T-cell (primary cell): ENCODE measurements around the gene RBCK1. TPM values are rescaled to one million over a fixed set of nuclear protein-coding genes. Genes with fewer than 3 reads are reported as not detected.

Experiments
- ATAC-seq, 4 experiments: fragments of 200-7000 bp in 3 of 4; fragments of 150-1000 bp in 1 of 4; cut with Tn5 transposase; replicated peaks in 1 of 4; 1 replicate in 3 of 4; 2 replicates in 1 of 4; pipeline ENCODE4 v1.10.0; 2021; ENCODE audit warnings: moderate library complexity in 3 of 4, mild to moderate bottlenecking in 2 of 4, moderate number of reproducible peaks in 1 of 4
- CTCF ChIA-PET, 2 donors: fragments of 300-600 bp; sonication (Branson Sonifier 250); formaldehyde crosslinking; loops; one replicate each; lab custom pipeline; 2022; ENCODE audit warnings: antibody characterized with exemption in 2 of 2; lab: Charles Lee
- POLR2A ChIA-PET, 2 donors: fragments of 300-600 bp; sonication (Branson Sonifier 250); formaldehyde crosslinking; loops; one replicate each; lab custom pipeline; 2022; ENCODE audit warnings: antibody characterized with exemption in 2 of 2; lab: Charles Lee
- DNase-seq, 35 experiments: peaks; one replicate each; pipeline versions ENCODE4 v3.0.0 to v3.0.0-alpha.2; 2013 to 2023
- H3K27ac ChIP-seq: one replicate; pipeline ENCODE4 v1.5.1; 2013; ENCODE audit warnings: low read length
- H3K27me3 ChIP-seq, 2 experiments: replicated peaks in 1 of 2; 1 replicate in 1 of 2; 2 replicates in 1 of 2; pipeline versions ENCODE4 v1.6.1 to v1.7.0; 2013; ENCODE audit warnings: low read length in 1 of 2, mixed read lengths in 1 of 2; ENCODE audit not compliant: control insufficient read depth in 2 of 2, insufficient read depth in 2 of 2; ENCODE audit errors: extremely low read depth in 1 of 2
- H3K36me3 ChIP-seq, 2 donors: 1 replicate in 1 of 2; 2 replicates in 1 of 2; pipeline versions ENCODE4 v1.6.1 to v1.7.0; 2013; ENCODE audit warnings: low read length in 1 of 2; ENCODE audit not compliant: control insufficient read depth in 2 of 2, insufficient read depth in 1 of 2; ENCODE audit errors: extremely low read depth in 1 of 2
- H3K4me1 ChIP-seq, 2 experiments: 1 replicate in 1 of 2; 2 replicates in 1 of 2; pipeline versions ENCODE4 v1.6.1 to v1.7.0; 2013; ENCODE audit warnings: low read length in 2 of 2, mixed read lengths in 1 of 2; ENCODE audit not compliant: insufficient read depth in 2 of 2, control insufficient read depth in 1 of 2; ENCODE audit errors: extremely low read depth in 1 of 2
- H3K4me3 ChIP-seq, 2 donors: 1 replicate in 1 of 2; 2 replicates in 1 of 2; pipeline versions ENCODE4 v1.5.1 to v1.7.0; 2013; ENCODE audit warnings: mild to moderate bottlenecking in 2 of 2, low read length in 1 of 2, moderate library complexity in 1 of 2; ENCODE audit not compliant: control insufficient read depth in 1 of 2; ENCODE audit errors: extremely low read depth in 1 of 2
- H3K9me3 ChIP-seq: 2 replicates; pipeline ENCODE4 v1.7.0; 2013
- H3K27ac Mint-ChIP-seq, 2 donors: one replicate each; pipeline ENCODE4 v1.8.0; 2020 to 2021; ENCODE audit warnings: mild to moderate bottlenecking in 2 of 2, mixed read lengths in 2 of 2
- H3K27me3 Mint-ChIP-seq, 2 donors: one replicate each; pipeline ENCODE4 v1.8.0; 2021 to 2022; ENCODE audit warnings: mixed read lengths in 2 of 2
- H3K36me3 Mint-ChIP-seq: one replicate; pipeline ENCODE4 v1.8.0; 2021; ENCODE audit warnings: mixed read lengths
- H3K4me1 Mint-ChIP-seq, 3 donors: one replicate each; pipeline ENCODE4 v1.8.0; 2020 to 2022; ENCODE audit warnings: mixed read lengths in 3 of 3, mild to moderate bottlenecking in 1 of 3
- H3K4me3 Mint-ChIP-seq, 3 donors: one replicate each; pipeline ENCODE4 v1.8.0; 2020 to 2022; ENCODE audit warnings: mild to moderate bottlenecking in 3 of 3, mixed read lengths in 3 of 3, moderate library complexity in 3 of 3
- H3K9me3 Mint-ChIP-seq, 3 donors: one replicate each; pipeline ENCODE4 v1.8.0; 2020 to 2022; ENCODE audit warnings: mixed read lengths in 3 of 3
- WGBS: methylation state at CpG from one replicate; pipeline ENCODE4 v1.1.5; 2013; ENCODE audit warnings: missing lambda C conversion rate; ENCODE audit not compliant: insufficient coverage; 5-methylcytosine and 5-hydroxymethylcytosine counted together
- total RNA-seq, 35 experiments: library from RNA in 6 of 35; stranded (reverse) in 6 of 35; fragments of 120-200 nt in 1 of 35; gene quantifications; one replicate each; pipeline versions ENCODE4 v1.2.1 to v1.2.4 and lab custom pipeline; 2013 to 2026

The RBCK1 gene
- total RNA-seq, 5 donors from 2014 or later (not counting 1 experiment from before 2014, with no cell fraction given): 87.0 to 110 (median 105) TPM

DNA sequence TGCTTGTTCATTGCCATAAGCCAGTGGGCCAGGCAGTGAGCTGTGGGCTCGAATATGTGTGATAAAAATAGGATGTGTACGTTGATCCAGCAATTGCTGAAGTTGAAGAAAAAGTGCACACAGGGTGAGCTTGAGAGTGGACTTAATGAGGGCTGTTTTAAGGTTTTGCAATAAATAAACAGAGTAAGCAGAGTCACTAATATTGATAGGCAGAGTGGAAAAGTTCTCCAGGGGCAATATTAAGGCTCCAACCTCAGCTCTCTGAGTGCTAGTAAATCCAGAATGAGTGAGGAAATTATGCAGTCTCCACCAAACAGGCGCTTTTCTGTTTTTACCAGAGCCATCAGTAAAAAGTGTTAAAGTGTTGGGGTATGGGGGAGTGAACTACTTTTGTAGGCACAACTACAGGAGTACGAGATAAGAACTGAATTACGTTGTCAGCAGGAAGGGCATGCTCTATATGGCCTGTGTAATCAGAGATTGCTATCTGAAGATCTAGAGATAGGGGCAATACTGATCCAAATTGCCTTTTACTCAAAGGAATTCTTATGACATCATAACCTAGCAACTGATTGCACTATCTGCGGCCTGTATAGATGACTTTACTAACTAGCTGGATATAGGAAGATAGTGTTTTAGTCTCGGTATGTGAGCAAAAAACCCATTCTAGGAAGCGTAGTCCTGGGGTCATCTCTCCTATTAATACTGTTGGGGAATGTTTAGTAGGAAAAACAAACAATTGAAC lies 61.8 kb downstream of the RBCK1 start:
- WGBS: 60% methylated on average over 4 of the region's 8 CpGs

DNA sequence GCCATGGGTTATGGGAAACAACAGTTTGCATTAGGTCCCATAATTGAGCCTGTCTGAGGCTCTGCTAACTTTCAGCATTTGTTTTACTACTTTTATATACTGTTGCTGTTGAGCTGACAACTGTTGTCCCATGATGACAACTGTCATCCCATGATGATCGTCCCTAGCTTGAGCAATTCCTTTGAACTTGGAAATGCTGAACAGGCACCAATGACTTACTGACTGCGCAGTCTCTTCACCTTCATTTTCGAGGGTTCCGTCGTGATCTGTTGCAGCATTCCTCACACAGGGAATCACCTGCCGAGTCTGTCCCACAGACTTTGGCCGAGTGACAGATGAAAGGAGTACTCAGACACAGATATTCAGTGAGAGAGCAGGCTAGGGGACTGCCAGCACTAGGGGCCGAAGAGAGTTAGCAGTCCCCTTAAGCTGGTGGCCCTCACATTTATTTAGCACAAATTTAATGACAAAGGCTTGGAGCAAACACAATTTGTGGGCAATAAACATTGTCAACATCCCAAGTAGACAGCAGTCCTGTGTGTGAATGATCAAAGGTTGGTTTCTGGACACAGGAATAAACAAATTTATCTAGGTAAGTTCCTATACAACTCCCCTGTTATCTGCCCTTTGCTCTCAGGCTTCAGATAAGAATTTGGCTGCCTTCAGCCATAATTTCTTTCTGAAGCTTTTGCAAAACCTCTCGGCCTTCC lies 64.2 kb downstream of the RBCK1 start:
- DNase-seq (no peak), ATAC-seq (no peak)
- CTCF ChIA-PET: no interaction called here
- Histone ChIP-seq H3K36me3 (no peaks in the 10 kb centered on the region), H3K27me3 (no peaks in the 10 kb centered on the region), H3K27ac (no peak overlapping the region), H3K4me1 (no peaks in the 10 kb centered on the region), H3K4me3 (no peak overlapping the region), H3K9me3 (no peaks in the 10 kb centered on the region)
- peaks cover 3% of the 10 kb centered on the region in 2 donors for H3K27me3 Mint-ChIP-seq
- no peak overlapping the region for H3K27ac Mint-ChIP-seq
- peaks cover 3% of the 10 kb centered on the region for H3K36me3 Mint-ChIP-seq
- WGBS: 93% methylated on average over 6 of the region's 9 CpGs
- peaks cover 0 to 16% (median 2%) of the 10 kb centered on the region in 3 donors for H3K9me3 Mint-ChIP-seq
- POLR2A ChIA-PET: no interaction called here
- H3K4me3 Mint-ChIP-seq: no peak overlapping the region
- H3K4me1 Mint-ChIP-seq: no peaks in the 10 kb centered on the region

More for the DNA sequence above, 61.8 kb downstream of the RBCK1 start:
- no peaks in the 10 kb centered on the region for H3K27me3 ChIP-seq
- Mint-ChIP-seq H3K27me3 (peaks cover 3% of the 10 kb centered on the region in 2 donors), H3K4me3 (no peak overlapping the region), H3K9me3 (peaks cover 0 to 16% (median 2%) of the 10 kb centered on the region in 3 donors), H3K36me3 (no peaks in the 10 kb centered on the region), H3K4me1 (no peaks in the 10 kb centered on the region), H3K27ac (no peak overlapping the region)
- CTCF ChIA-PET: interaction anchor here in 1 of 2 donors (0.7 kb wide), 1 partner anchor 63 kb away, joined by 3 read pairs; no protein-coding TSS in a partner anchor
- POLR2A ChIA-PET: no interaction called here
- no peaks in the 10 kb centered on the region for H3K36me3 ChIP-seq
- H3K4me1 ChIP-seq: no peaks in the 10 kb centered on the region
- H3K9me3 ChIP-seq: no peaks in the 10 kb centered on the region
- no peak overlapping the region for H3K4me3 ChIP-seq
- H3K27ac ChIP-seq: no peak overlapping the region
- ATAC-seq (no peak), DNase-seq (no peak)

DNA sequence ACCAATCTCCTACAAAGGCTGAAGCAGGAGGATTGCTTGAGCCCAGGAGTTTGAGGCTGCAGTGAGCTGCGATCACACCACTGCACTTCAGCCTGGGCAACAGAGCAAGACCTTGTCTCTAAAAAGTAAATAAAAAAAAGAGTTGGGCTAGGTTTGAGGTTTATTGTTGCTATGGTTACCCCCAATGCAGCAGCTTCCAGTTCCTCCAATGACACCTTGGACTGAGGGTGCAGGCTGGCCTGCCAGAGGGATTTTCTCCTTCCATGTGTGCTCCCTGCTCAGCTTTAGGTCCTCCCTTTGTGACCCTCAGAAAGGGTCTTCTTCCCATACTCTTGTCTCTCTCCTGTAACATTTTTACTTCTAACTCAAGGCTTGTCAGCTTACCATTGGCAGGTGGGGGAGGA lies 64.8 kb downstream of the RBCK1 start:
- WGBS: no CpG with 5 or more reads among the region's 1 CpG
- H3K27me3 Mint-ChIP-seq: peaks cover 3% of the 10 kb centered on the region in 2 donors
- Histone ChIP-seq H3K4me1 (no peaks in the 10 kb centered on the region), H3K4me3 (no peak overlapping the region), H3K27ac (no peak overlapping the region), H3K27me3 (no peaks in the 10 kb centered on the region), H3K36me3 (peaks cover 0 to under 1% of the 10 kb centered on the region in 2 donors), H3K9me3 (no peaks in the 10 kb centered on the region)
- no peak for ATAC-seq
- DNase-seq: no peak
- H3K27ac Mint-ChIP-seq: no peak overlapping the region
- no peaks in the 10 kb centered on the region for H3K4me1 Mint-ChIP-seq
- ChIA-PET POLR2A (no interaction called here), CTCF (no interaction called here)
- H3K9me3 Mint-ChIP-seq: peaks cover 0 to 16% (median 2%) of the 10 kb centered on the region in 3 donors
- H3K4me3 Mint-ChIP-seq: no peak overlapping the region
- peaks cover 4% of the 10 kb centered on the region for H3K36me3 Mint-ChIP-seq

DNA sequence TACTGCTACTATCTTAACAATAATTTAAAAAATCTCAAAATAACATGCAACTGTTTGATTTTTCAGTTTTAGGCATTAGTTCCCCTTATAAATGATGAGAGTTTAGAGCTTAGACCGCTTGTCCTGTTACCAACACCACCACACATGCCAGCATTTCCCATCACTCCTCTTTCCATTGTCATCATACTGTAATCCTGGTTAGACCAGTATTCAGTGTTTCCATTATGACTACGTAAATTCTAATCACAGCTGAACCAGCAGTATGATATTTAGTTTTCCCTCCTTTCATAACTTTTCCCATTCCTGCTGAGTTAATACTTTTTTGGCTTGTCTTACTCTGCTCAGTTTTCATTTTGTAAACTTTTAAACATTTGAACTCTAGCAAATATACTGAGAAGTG lies 66.5 kb downstream of the RBCK1 start:
- no peak overlapping the region for H3K4me3 Mint-ChIP-seq
- H3K27ac Mint-ChIP-seq: no peak overlapping the region
- H3K4me3 ChIP-seq: no peak overlapping the region
- H3K9me3 ChIP-seq: no peaks in the 10 kb centered on the region
- peaks cover 10% of the 10 kb centered on the region for H3K36me3 Mint-ChIP-seq
- no peaks in the 10 kb centered on the region for H3K27me3 ChIP-seq
- H3K9me3 Mint-ChIP-seq: peaks cover 0 to 14% (median 2%) of the 10 kb centered on the region in 3 donors
- peaks cover 0 to 4% of the 10 kb centered on the region in 2 experiments for H3K4me1 ChIP-seq
- no peak for ATAC-seq
- CTCF ChIA-PET: interaction anchor here in 1 of 2 donors (0.6 kb wide), 1 partner anchor 31 kb away, joined by 11 read pairs; no protein-coding TSS in a partner anchor
- no peaks in the 10 kb centered on the region for H3K27me3 Mint-ChIP-seq
- no peak for DNase-seq
- no peak overlapping the region for H3K27ac ChIP-seq
- H3K36me3 ChIP-seq: peaks cover 0 to 4% of the 10 kb centered on the region in 2 donors
- H3K4me1 Mint-ChIP-seq: peaks cover 5 to 8% (median 6%) of the 10 kb centered on the region in 3 donors
- WGBS: 100% methylated on average over 1 of the region's 2 CpGs
- POLR2A ChIA-PET: no interaction called here

DNA sequence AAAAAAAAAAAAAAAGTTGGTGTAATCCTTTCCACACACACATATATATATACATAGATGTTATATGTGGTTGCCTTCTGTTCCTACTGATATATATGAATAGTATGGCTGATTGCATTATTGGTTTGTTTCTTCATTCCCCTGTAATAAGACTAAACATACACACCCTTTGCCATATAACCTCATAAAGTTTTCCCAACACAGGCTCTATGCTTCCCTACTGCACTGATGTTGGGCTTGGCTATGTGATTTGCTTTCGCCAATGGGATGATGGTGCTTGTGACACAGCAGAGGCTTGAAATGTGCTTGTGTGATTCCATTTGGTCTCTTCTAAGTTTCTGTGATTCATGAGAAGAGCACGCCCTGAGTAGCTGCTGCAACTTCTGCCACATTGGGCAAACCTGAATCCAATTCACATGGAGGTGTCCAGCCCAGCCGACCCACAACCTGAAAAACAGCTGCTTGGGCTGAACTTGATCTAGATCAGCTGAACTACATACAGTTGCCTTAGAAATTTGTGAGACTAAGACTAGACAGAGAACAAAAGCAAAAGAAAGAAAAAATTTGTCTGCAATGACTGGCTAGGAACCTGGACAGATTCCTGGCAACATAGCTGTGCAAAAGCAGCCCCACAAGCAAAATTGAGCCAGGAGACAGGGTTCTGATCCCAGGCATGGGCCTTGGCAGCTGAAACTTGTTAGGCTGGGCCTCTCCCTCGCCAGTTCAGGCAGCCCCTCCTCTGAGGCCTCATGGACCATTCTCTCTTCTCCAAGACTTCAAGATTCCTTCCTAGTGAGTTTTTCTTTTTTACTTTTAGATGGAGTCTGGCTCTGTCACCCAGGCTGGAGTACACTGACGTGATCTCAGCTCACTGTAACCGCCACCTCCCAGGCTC lies 67.6 kb downstream of the RBCK1 start:
- Mint-ChIP-seq H3K36me3 (peaks cover 10% of the 10 kb centered on the region), H3K27me3 (no peaks in the 10 kb centered on the region), H3K9me3 (peaks cover 0 to 3% (median 0%) of the 10 kb centered on the region in 3 donors), H3K4me1 (peaks cover 8 to 14% (median 10%) of the 10 kb centered on the region in 3 donors), H3K4me3 (no peak overlapping the region), H3K27ac (no peak overlapping the region)
- Histone ChIP-seq H3K27ac (no peak overlapping the region), H3K36me3 (peaks cover 0 to 7% of the 10 kb centered on the region in 2 donors), H3K4me3 (no peak overlapping the region), H3K4me1 (peaks cover 0 to 4% of the 10 kb centered on the region in 2 experiments), H3K9me3 (no peaks in the 10 kb centered on the region), H3K27me3 (no peaks in the 10 kb centered on the region)
- no peak for ATAC-seq
- ChIA-PET POLR2A (no interaction called here), CTCF (interaction anchor here in 1 of 2 donors (0.6 kb wide), 1 partner anchor 118 kb away, joined by 3 read pairs; no protein-coding TSS in a partner anchor)
- DNase-seq: no peak
- WGBS: 100% methylated on average over 1 of the region's 6 CpGs
